ENCODE data around the gene FAM163A. TPM values are rescaled to one million over a fixed set of nuclear protein-coding genes. Genes with fewer than 3 reads are reported as not detected.

The FAM163A gene
- total and polyA plus RNA-seq, 2 donors from 2014 or later, result not detected

GRCh38 chr1:179761296-179761695 lies 18.2 kb downstream of the FAM163A start:
- Histone ChIP-seq H3K4me3 (ENCODE audit: low read length in 3 of 3) (no peak overlapping the region), H3K27me3 (ENCODE audit: control insufficient read depth, insufficient read depth, low read length) (no peaks in the 10 kb centered on the region), H3K9ac (ENCODE audit: low read length in 3 of 3) (no peak overlapping the region), H3K9me3 (ENCODE audit: control insufficient read depth in 2 of 3, insufficient read depth in 1 of 3, low read length in 3 of 3) (no peaks in the 10 kb centered on the region), H3K27ac (ENCODE audit: low read depth in 2 of 2, low read length in 2 of 2) (no peak overlapping the region), H3K36me3 (ENCODE audit: control insufficient read depth in 2 of 3, insufficient read depth in 3 of 3, low read length in 3 of 3) (no peaks in the 10 kb centered on the region), H3K4me1 (ENCODE audit: control insufficient read depth in 2 of 3, insufficient read depth in 2 of 3, low read depth in 1 of 3, low read length in 3 of 3) (no peaks in the 10 kb centered on the region)
- FAIRE-seq (no peak), DNase-seq (peak in 4 of 5 donors; percentile 58 to 88 (median 72))
- intact Hi-C loops (cut with DNase I), result no loop called here
- TF ChIP-seq, protein P1, sequence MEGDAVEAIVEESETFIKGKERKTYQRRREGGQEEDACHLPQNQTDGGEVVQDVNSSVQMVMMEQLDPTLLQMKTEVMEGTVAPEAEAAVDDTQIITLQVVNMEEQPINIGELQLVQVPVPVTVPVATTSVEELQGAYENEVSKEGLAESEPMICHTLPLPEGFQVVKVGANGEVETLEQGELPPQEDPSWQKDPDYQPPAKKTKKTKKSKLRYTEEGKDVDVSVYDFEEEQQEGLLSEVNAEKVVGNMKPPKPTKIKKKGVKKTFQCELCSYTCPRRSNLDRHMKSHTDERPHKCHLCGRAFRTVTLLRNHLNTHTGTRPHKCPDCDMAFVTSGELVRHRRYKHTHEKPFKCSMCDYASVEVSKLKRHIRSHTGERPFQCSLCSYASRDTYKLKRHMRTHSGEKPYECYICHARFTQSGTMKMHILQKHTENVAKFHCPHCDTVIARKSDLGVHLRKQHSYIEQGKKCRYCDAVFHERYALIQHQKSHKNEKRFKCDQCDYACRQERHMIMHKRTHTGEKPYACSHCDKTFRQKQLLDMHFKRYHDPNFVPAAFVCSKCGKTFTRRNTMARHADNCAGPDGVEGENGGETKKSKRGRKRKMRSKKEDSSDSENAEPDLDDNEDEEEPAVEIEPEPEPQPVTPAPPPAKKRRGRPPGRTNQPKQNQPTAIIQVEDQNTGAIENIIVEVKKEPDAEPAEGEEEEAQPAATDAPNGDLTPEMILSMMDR (IDR thresholded peaks at IDR 0.05; ENCODE audit: borderline replicate concordance, extremely low read depth, insufficient read depth), result no peak

- H3K27ac ChIP-seq (ENCODE audit: low read depth in 2 of 2, low read length in 2 of 2), result no peak overlapping the region
- no peak overlapping the region for H3K9ac ChIP-seq (ENCODE audit: low read length in 3 of 3)
- intact Hi-C loops (cut with DNase I), result no loop called here
- no peaks in the 10 kb centered on the region for H3K9me3 ChIP-seq (ENCODE audit: control insufficient read depth in 2 of 3, insufficient read depth in 1 of 3, low read length in 3 of 3)
- no peaks in the 10 kb centered on the region for H3K36me3 ChIP-seq (ENCODE audit: control insufficient read depth in 2 of 3, insufficient read depth in 3 of 3, low read length in 3 of 3)
- H3K27me3 ChIP-seq (ENCODE audit: control insufficient read depth, insufficient read depth, low read length), result no peaks in the 10 kb centered on the region
- DNase-seq (no peak), FAIRE-seq (no peak)
- TF ChIP-seq, protein P1 (IDR thresholded peaks at IDR 0.05; ENCODE audit: borderline replicate concordance, extremely low read depth, insufficient read depth), result no peak
- no peaks in the 10 kb centered on the region for H3K4me1 ChIP-seq (ENCODE audit: control insufficient read depth in 2 of 3, insufficient read depth in 2 of 3, low read depth in 1 of 3, low read length in 3 of 3)
- H3K4me3 ChIP-seq (ENCODE audit: low read length in 3 of 3), result no peak overlapping the region
Observed at GRCh38 chr1:179761846-179762640, 19.0 kb downstream of the FAM163A start.

DNA sequence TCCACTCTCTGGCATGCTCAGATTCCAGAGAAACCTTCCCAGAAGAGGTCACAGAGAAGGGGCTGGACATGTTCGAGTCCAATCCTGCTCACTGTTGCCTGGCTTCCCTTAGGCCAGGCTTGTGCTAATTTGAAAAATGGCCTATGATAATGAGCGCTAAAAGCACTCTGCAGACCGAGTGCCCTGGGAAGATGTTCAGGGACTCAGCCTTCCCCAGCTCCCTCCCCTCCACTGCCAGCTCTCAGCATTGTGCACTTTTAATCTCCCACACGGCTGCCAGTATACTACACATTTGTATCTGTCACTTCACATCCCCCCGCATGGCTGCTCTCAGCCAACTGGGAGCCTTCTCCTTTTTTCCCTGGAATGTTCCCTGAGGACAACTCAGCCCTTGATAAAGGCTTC lies 24.1 kb downstream of the FAM163A start:
- Histone ChIP-seq H3K27me3 (ENCODE audit: control insufficient read depth, insufficient read depth, low read length) (no peaks in the 10 kb centered on the region), H3K9ac (ENCODE audit: low read length in 3 of 3) (no peak overlapping the region), H3K27ac (ENCODE audit: low read depth in 2 of 2, low read length in 2 of 2) (no peak overlapping the region), H3K9me3 (ENCODE audit: control insufficient read depth in 2 of 3, insufficient read depth in 1 of 3, low read length in 3 of 3) (peaks cover 0 to 3% (median 0%) of the 10 kb centered on the region in 3 donors), H3K36me3 (ENCODE audit: control insufficient read depth in 2 of 3, insufficient read depth in 3 of 3, low read length in 3 of 3) (no peaks in the 10 kb centered on the region), H3K4me1 (ENCODE audit: control insufficient read depth in 2 of 3, insufficient read depth in 2 of 3, low read depth in 1 of 3, low read length in 3 of 3) (no peaks in the 10 kb centered on the region), H3K4me3 (ENCODE audit: low read length in 3 of 3) (no peak overlapping the region)
- intact Hi-C loops (cut with DNase I), result no loop called here
- TF ChIP-seq, protein P1 (IDR thresholded peaks at IDR 0.05; ENCODE audit: borderline replicate concordance, extremely low read depth, insufficient read depth), result no peak
- DNase-seq, result peak in 2 of 5 donors; percentile 48 to 55
- no peak for FAIRE-seq

Data from kidney (tissue), 14 donors.